ENCODE results near the gene TFDP2.

GRCh38 chr3:142021127-142021526 is 128.2 kb downstream of the TFDP2 start:
- TF ChIP-seq POLR2AphosphoS5 (IDR thresholded peaks at IDR 0.05; ENCODE audit: low read depth, low read length) (no peak), POLR2A (IDR thresholded peaks at IDR 0.05; ENCODE audit: low read depth, low read length) (no peak), TAF1 (IDR thresholded peaks at IDR 0.05; ENCODE audit: borderline replicate concordance, low read depth, low read length) (no peak)
